ENCODE data around the gene SPDYE16. TPM values are rescaled to one million over a fixed set of nuclear protein-coding genes. Genes with fewer than 3 reads are reported as not detected.
"Not testable (repeated sequence)": the region's sequence is repeated elsewhere in the genome, so short reads cannot be mapped to it uniquely, and the experiment has no call there.

The SPDYE16 gene
- total and polyA plus RNA-seq, 10 of the 15 experiments (the other 5 are each of a cell fraction or from before 2014, with no cell fraction given): 0.04 to 0.92 (median 0.07) TPM; not detected in 1

GRCh38 chr7:76561342-76561741 lies 18.2 kb upstream of the SPDYE16 start:
- H3K9me3 ChIP-seq (replicated peaks; ENCODE audit: control insufficient read depth, insufficient read depth, low read length); POLR2A ChIA-PET; H3K27ac ChIP-seq (ENCODE audit: control insufficient read depth, insufficient read depth); ATAC-seq; H4K20me1 ChIP-seq (ENCODE audit: control insufficient read depth, insufficient read depth); H3K9ac ChIP-seq (ENCODE audit: control insufficient read depth, insufficient read depth, low read length); H3K4me3 ChIP-seq; SMC1A ChIA-PET (ENCODE audit: uncharacterized antibody, unreplicated experiment); in situ Hi-C loops (cut with MboI); H3K27me3 ChIP-seq (replicated peaks in 1 of 2; ENCODE audit: control insufficient read depth in 2 of 2, insufficient read depth in 2 of 2, low read length in 1 of 2); CTCF ChIA-PET; DNase-seq (ENCODE audit: low read depth, low spot score); H3K4me2 ChIP-seq (ENCODE audit: control insufficient read depth, insufficient read depth); intact Hi-C loops (cut with micrococcal nuclease; ENCODE audit: unreplicated experiment); FAIRE-seq; H3K79me2 ChIP-seq (ENCODE audit: control insufficient read depth, insufficient read depth, low read length); H3K36me3 ChIP-seq (ENCODE audit: control insufficient read depth in 2 of 2, insufficient read depth in 2 of 2, low read length in 1 of 2); RAD21 ChIA-PET (ENCODE audit: unreplicated experiment); H3K4me1 ChIP-seq (ENCODE audit: control insufficient read depth, insufficient read depth, low read length); BruUV-seq (replicated peaks); H2AFZ ChIP-seq (ENCODE audit: control insufficient read depth, low read depth, low read length): not testable (repeated sequence)
- 100% methylated on average over 3 of the region's 3 CpGs for WGBS (ENCODE audit: insufficient coverage, insufficient replicate concordance, low lambda C conversion rate, missing lambda C conversion rate)

- H2AFZ ChIP-seq (ENCODE audit: control insufficient read depth, low read depth, low read length); in situ Hi-C loops (cut with MboI); H3K9me3 ChIP-seq (replicated peaks; ENCODE audit: control insufficient read depth, insufficient read depth, low read length); H3K4me3 ChIP-seq; H3K36me3 ChIP-seq (ENCODE audit: control insufficient read depth in 2 of 2, insufficient read depth in 2 of 2, low read length in 1 of 2); H3K79me2 ChIP-seq (ENCODE audit: control insufficient read depth, insufficient read depth, low read length); intact Hi-C loops (cut with micrococcal nuclease; ENCODE audit: unreplicated experiment); H3K27ac ChIP-seq (ENCODE audit: control insufficient read depth, insufficient read depth); H3K4me2 ChIP-seq (ENCODE audit: control insufficient read depth, insufficient read depth); H3K9ac ChIP-seq (ENCODE audit: control insufficient read depth, insufficient read depth, low read length); POLR2A ChIA-PET; SMC1A ChIA-PET (ENCODE audit: uncharacterized antibody, unreplicated experiment); H4K20me1 ChIP-seq (ENCODE audit: control insufficient read depth, insufficient read depth); FAIRE-seq; RAD21 ChIA-PET (ENCODE audit: unreplicated experiment); CTCF ChIA-PET; H3K4me1 ChIP-seq (ENCODE audit: control insufficient read depth, insufficient read depth, low read length); DNase-seq (ENCODE audit: low read depth, low spot score); BruUV-seq (replicated peaks); H3K27me3 ChIP-seq (replicated peaks in 1 of 2; ENCODE audit: control insufficient read depth in 2 of 2, insufficient read depth in 2 of 2, low read length in 1 of 2): not testable (repeated sequence)
- 97% methylated on average over 4 of the region's 4 CpGs for WGBS (ENCODE audit: insufficient coverage, insufficient replicate concordance, low lambda C conversion rate, missing lambda C conversion rate)
- ATAC-seq: peak; percentile 20; the same call in 2 of the 3 replicates
Measured at GRCh38 chr7:76560157-76560556, 17.1 kb upstream of the SPDYE16 start.

- H3K4me2 ChIP-seq (ENCODE audit: control insufficient read depth, insufficient read depth); H3K9ac ChIP-seq (ENCODE audit: control insufficient read depth, insufficient read depth, low read length); H4K20me1 ChIP-seq (ENCODE audit: control insufficient read depth, insufficient read depth); ATAC-seq; H3K4me3 ChIP-seq; H2AFZ ChIP-seq (ENCODE audit: control insufficient read depth, low read depth, low read length); H3K9me3 ChIP-seq (replicated peaks; ENCODE audit: control insufficient read depth, insufficient read depth, low read length); BruUV-seq (replicated peaks); intact Hi-C loops (cut with micrococcal nuclease; ENCODE audit: unreplicated experiment); CTCF ChIA-PET; RAD21 ChIA-PET (ENCODE audit: unreplicated experiment); H3K27me3 ChIP-seq (replicated peaks in 1 of 2; ENCODE audit: control insufficient read depth in 2 of 2, insufficient read depth in 2 of 2, low read length in 1 of 2); H3K79me2 ChIP-seq (ENCODE audit: control insufficient read depth, insufficient read depth, low read length); SMC1A ChIA-PET (ENCODE audit: uncharacterized antibody, unreplicated experiment); H3K4me1 ChIP-seq (ENCODE audit: control insufficient read depth, insufficient read depth, low read length); in situ Hi-C loops (cut with MboI); H3K36me3 ChIP-seq (ENCODE audit: control insufficient read depth in 2 of 2, insufficient read depth in 2 of 2, low read length in 1 of 2); DNase-seq (ENCODE audit: low read depth, low spot score); H3K27ac ChIP-seq (ENCODE audit: control insufficient read depth, insufficient read depth); POLR2A ChIA-PET: not testable (repeated sequence)
- FAIRE-seq: peak; percentile 56
- 76% methylated on average over 6 of the region's 6 CpGs for WGBS (ENCODE audit: insufficient coverage, insufficient replicate concordance, low lambda C conversion rate, missing lambda C conversion rate)
Measured at GRCh38 chr7:76559685-76560084, 16.6 kb upstream of the SPDYE16 start.

GRCh38 chr7:76551992-76552391 lies 8.9 kb upstream of the SPDYE16 start:
- H3K4me1 ChIP-seq (ENCODE audit: control insufficient read depth, insufficient read depth, low read length); H3K27ac ChIP-seq (ENCODE audit: control insufficient read depth, insufficient read depth); H3K9me3 ChIP-seq (replicated peaks; ENCODE audit: control insufficient read depth, insufficient read depth, low read length); H2AFZ ChIP-seq (ENCODE audit: control insufficient read depth, low read depth, low read length); RAD21 ChIA-PET (ENCODE audit: unreplicated experiment); H3K9ac ChIP-seq (ENCODE audit: control insufficient read depth, insufficient read depth, low read length); SMC1A ChIA-PET (ENCODE audit: uncharacterized antibody, unreplicated experiment); DNase-seq (ENCODE audit: low read depth, low spot score); H3K27me3 ChIP-seq (replicated peaks in 1 of 2; ENCODE audit: control insufficient read depth in 2 of 2, insufficient read depth in 2 of 2, low read length in 1 of 2); H4K20me1 ChIP-seq (ENCODE audit: control insufficient read depth, insufficient read depth); ATAC-seq; POLR2A ChIA-PET; BruUV-seq (replicated peaks); intact Hi-C loops (cut with micrococcal nuclease; ENCODE audit: unreplicated experiment); H3K4me2 ChIP-seq (ENCODE audit: control insufficient read depth, insufficient read depth); CTCF ChIA-PET; FAIRE-seq; H3K4me3 ChIP-seq; in situ Hi-C loops (cut with MboI); H3K36me3 ChIP-seq (ENCODE audit: control insufficient read depth in 2 of 2, insufficient read depth in 2 of 2, low read length in 1 of 2): not testable (repeated sequence)
- peaks cover 24% of the 10 kb centered on the region for H3K79me2 ChIP-seq (ENCODE audit: control insufficient read depth, insufficient read depth, low read length)
- WGBS (ENCODE audit: insufficient coverage, insufficient replicate concordance, low lambda C conversion rate, missing lambda C conversion rate): 97% methylated on average over 6 of the region's 6 CpGs

Measured in GM12878 (cell line).